T-cell (primary cell): ENCODE results near the gene CD72. TPM values are rescaled to one million over a fixed set of nuclear protein-coding genes. Genes with fewer than 3 reads are reported as not detected.

ENCODE experiments used
- ATAC-seq, 4 experiments: fragments of 200-7000 bp in 3 of 4; fragments of 150-1000 bp in 1 of 4; cut with Tn5 transposase; replicated peaks in 1 of 4; 1 replicate in 3 of 4; 2 replicates in 1 of 4; pipeline ENCODE4 v1.10.0; 2021; ENCODE audit warnings: moderate library complexity in 3 of 4, mild to moderate bottlenecking in 2 of 4, moderate number of reproducible peaks in 1 of 4
- CTCF ChIA-PET, 2 donors: fragments of 300-600 bp; sonication (Branson Sonifier 250); formaldehyde crosslinking; loops; one replicate each; lab custom pipeline; 2022; ENCODE audit warnings: antibody characterized with exemption in 2 of 2; lab: Charles Lee
- POLR2A ChIA-PET, 2 donors: fragments of 300-600 bp; sonication (Branson Sonifier 250); formaldehyde crosslinking; loops; one replicate each; lab custom pipeline; 2022; ENCODE audit warnings: antibody characterized with exemption in 2 of 2; lab: Charles Lee
- DNase-seq, 35 experiments: peaks; one replicate each; pipeline versions ENCODE4 v3.0.0 to v3.0.0-alpha.2; 2013 to 2023
- H3K27ac ChIP-seq: one replicate; pipeline ENCODE4 v1.5.1; 2013; ENCODE audit warnings: low read length
- H3K27me3 ChIP-seq, 2 experiments: replicated peaks in 1 of 2; 1 replicate in 1 of 2; 2 replicates in 1 of 2; pipeline versions ENCODE4 v1.6.1 to v1.7.0; 2013; ENCODE audit warnings: low read length in 1 of 2, mixed read lengths in 1 of 2; ENCODE audit not compliant: control insufficient read depth in 2 of 2, insufficient read depth in 2 of 2; ENCODE audit errors: extremely low read depth in 1 of 2
- H3K36me3 ChIP-seq, 2 donors: 1 replicate in 1 of 2; 2 replicates in 1 of 2; pipeline versions ENCODE4 v1.6.1 to v1.7.0; 2013; ENCODE audit warnings: low read length in 1 of 2; ENCODE audit not compliant: control insufficient read depth in 2 of 2, insufficient read depth in 1 of 2; ENCODE audit errors: extremely low read depth in 1 of 2
- H3K4me1 ChIP-seq, 2 experiments: 1 replicate in 1 of 2; 2 replicates in 1 of 2; pipeline versions ENCODE4 v1.6.1 to v1.7.0; 2013; ENCODE audit warnings: low read length in 2 of 2, mixed read lengths in 1 of 2; ENCODE audit not compliant: insufficient read depth in 2 of 2, control insufficient read depth in 1 of 2; ENCODE audit errors: extremely low read depth in 1 of 2
- H3K4me3 ChIP-seq, 2 donors: 1 replicate in 1 of 2; 2 replicates in 1 of 2; pipeline versions ENCODE4 v1.5.1 to v1.7.0; 2013; ENCODE audit warnings: mild to moderate bottlenecking in 2 of 2, low read length in 1 of 2, moderate library complexity in 1 of 2; ENCODE audit not compliant: control insufficient read depth in 1 of 2; ENCODE audit errors: extremely low read depth in 1 of 2
- H3K9me3 ChIP-seq: 2 replicates; pipeline ENCODE4 v1.7.0; 2013
- H3K27ac Mint-ChIP-seq, 2 donors: one replicate each; pipeline ENCODE4 v1.8.0; 2020 to 2021; ENCODE audit warnings: mild to moderate bottlenecking in 2 of 2, mixed read lengths in 2 of 2
- H3K27me3 Mint-ChIP-seq, 2 donors: one replicate each; pipeline ENCODE4 v1.8.0; 2021 to 2022; ENCODE audit warnings: mixed read lengths in 2 of 2
- H3K36me3 Mint-ChIP-seq: one replicate; pipeline ENCODE4 v1.8.0; 2021; ENCODE audit warnings: mixed read lengths
- H3K4me1 Mint-ChIP-seq, 3 donors: one replicate each; pipeline ENCODE4 v1.8.0; 2020 to 2022; ENCODE audit warnings: mixed read lengths in 3 of 3, mild to moderate bottlenecking in 1 of 3
- H3K4me3 Mint-ChIP-seq, 3 donors: one replicate each; pipeline ENCODE4 v1.8.0; 2020 to 2022; ENCODE audit warnings: mild to moderate bottlenecking in 3 of 3, mixed read lengths in 3 of 3, moderate library complexity in 3 of 3
- H3K9me3 Mint-ChIP-seq, 3 donors: one replicate each; pipeline ENCODE4 v1.8.0; 2020 to 2022; ENCODE audit warnings: mixed read lengths in 3 of 3
- WGBS: methylation state at CpG from one replicate; pipeline ENCODE4 v1.1.5; 2013; ENCODE audit warnings: missing lambda C conversion rate; ENCODE audit not compliant: insufficient coverage; 5-methylcytosine and 5-hydroxymethylcytosine counted together
- total RNA-seq, 35 experiments: library from RNA in 6 of 35; stranded (reverse) in 6 of 35; fragments of 120-200 nt in 1 of 35; gene quantifications; one replicate each; pipeline versions ENCODE4 v1.2.1 to v1.2.4 and lab custom pipeline; 2013 to 2026

Gene CD72
- total RNA-seq, 5 donors from 2014 or later (not counting 1 experiment from before 2014, with no cell fraction given): 2.5 to 9.2 (median 4.9) TPM

GRCh38 chr9:35664531-35665470 lies 46.6 kb upstream of the CD72 start, which contains the start of gene ARHGEF39:
Gene ARHGEF39, minus strand, starts transcription at chr9:35665195. Its CDS starts 26 bp downstream, at chr9:35665169.
- POLR2A ChIA-PET: interaction anchor here in 1 of 2 donors (0.7 to 1.1 kb wide), 2 partner anchors 18 to 266 kb away, joined by 3 to 4 read pairs; no protein-coding TSS in a partner anchor

GRCh38 chr9:35662437-35662836 lies 44.2 kb upstream of the CD72 start:
- ChIA-PET CTCF (interaction anchor here in 1 of 2 donors (1.0 to 7.1 kb wide), 4 partner anchors 15 to 87 kb away, joined by 3 to 122 read pairs (median 15); partner anchors contain the start of genes GBA2 and RGP1), POLR2A (no interaction called here)
- Mint-ChIP-seq H3K27me3 (peaks cover 4 to 5% of the 10 kb centered on the region in 2 donors), H3K4me3 (peak overlapping the region in 2 of 3 donors; percentile 22 to 93), H3K27ac (peak overlapping the region; percentile 92 to 93), H3K4me1 (peaks cover 75 to 83% (median 81%) of the 10 kb centered on the region in 3 donors), H3K9me3 (no peaks in the 10 kb centered on the region), H3K36me3 (peaks cover 23% of the 10 kb centered on the region)
- ATAC-seq (no peak), DNase-seq (no peak)
- Histone ChIP-seq H3K4me1 (peaks cover 34 to 74% of the 10 kb centered on the region in 2 experiments), H3K9me3 (no peaks in the 10 kb centered on the region), H3K36me3 (peaks cover 0 to 14% of the 10 kb centered on the region in 2 donors), H3K4me3 (no peak overlapping the region), H3K27ac (peak overlapping the region; percentile 83), H3K27me3 (no peaks in the 10 kb centered on the region)
- 77% methylated on average over 7 of the region's 7 CpGs for WGBS

More at GRCh38 chr9:35664531-35665470, 46.6 kb upstream of the CD72 start, which contains the start of gene ARHGEF39:
- Histone ChIP-seq H3K9me3 (no peaks in the 10 kb centered on the region), H3K4me1 (peaks cover 25 to 56% of the 10 kb centered on the region in 2 experiments), H3K27ac (peak within 1 kb of the TSS; percentile 54), H3K27me3 (no peaks in the 10 kb centered on the region), H3K36me3 (peaks cover 0 to 14% of the 10 kb centered on the region in 2 donors), H3K4me3 (peak within 1 kb of the TSS; percentile 60 to 66)
- peak in 32 of 35 experiments; percentile 16 to 77 (median 43) for DNase-seq
- Mint-ChIP-seq H3K36me3 (peaks cover 14% of the 10 kb centered on the region), H3K27ac (peak within 1 kb of the TSS; percentile 92 to 93), H3K27me3 (no peaks in the 10 kb centered on the region), H3K4me1 (peaks cover 59 to 65% (median 61%) of the 10 kb centered on the region in 3 donors), H3K9me3 (no peaks in the 10 kb centered on the region), H3K4me3 (peak within 1 kb of the TSS; percentile 76 to 88 (median 82))
- CTCF ChIA-PET: interaction anchor here (0.6 to 4.4 kb wide), 9 partner anchors 31 to 85 kb away, joined by 3 to 22 read pairs (median 4); no protein-coding TSS in a partner anchor
- 8% methylated on average over 57 of the region's 58 CpGs for WGBS
- peak; percentile 68 to 76 (median 74) for ATAC-seq

GRCh38 chr9:35661756-35662350 lies 43.6 kb upstream of the CD72 start:
- peaks cover 80 to 88% (median 86%) of the 10 kb centered on the region in 3 donors for H3K4me1 Mint-ChIP-seq
- POLR2A ChIA-PET: no interaction called here
- DNase-seq: peak in 28 of 35 experiments; percentile 27 to 72 (median 42)
- ATAC-seq: peak in 1 of 4 experiments; percentile 21
- no peaks in the 10 kb centered on the region for H3K9me3 Mint-ChIP-seq
- Histone ChIP-seq H3K4me1 (peaks cover 36 to 80% of the 10 kb centered on the region in 2 experiments), H3K9me3 (no peaks in the 10 kb centered on the region), H3K36me3 (peaks cover 0 to 14% of the 10 kb centered on the region in 2 donors), H3K27me3 (no peaks in the 10 kb centered on the region), H3K27ac (peak overlapping the region; percentile 83), H3K4me3 (peak overlapping the region in 1 of 2 donors; percentile 24)
- H3K27ac Mint-ChIP-seq: peak overlapping the region; percentile 92 to 93
- H3K27me3 Mint-ChIP-seq: peaks cover 4 to 5% of the 10 kb centered on the region in 2 donors
- CTCF ChIA-PET: interaction anchor here (0.5 to 7.1 kb wide), 11 partner anchors 14 to 584 kb away, joined by 3 to 122 read pairs (median 3); partner anchors contain the start of genes CREB3 (in 1 of the 2), GBA2 (in 1 of the 2), RGP1 (in 1 of the 2) and TLN1 (in 1 of the 2)
- peak overlapping the region; percentile 46 to 93 (median 64) for H3K4me3 Mint-ChIP-seq
- peaks cover 23% of the 10 kb centered on the region for H3K36me3 Mint-ChIP-seq
- WGBS: 50% methylated on average over 3 of the region's 3 CpGs

- CTCF ChIA-PET: interaction anchor here (0.7 to 7.1 kb wide), 11 partner anchors 9 to 583 kb away, joined by 3 to 122 read pairs (median 4); partner anchors contain the start of genes CREB3 (in 1 of the 2), GBA2 (in 1 of the 2), RGP1 (in 1 of the 2) and TLN1 (in 1 of the 2)
- no peaks in the 10 kb centered on the region for H3K9me3 Mint-ChIP-seq
- POLR2A ChIA-PET: interaction anchor here in 1 of 2 donors (0.6 kb wide), 1 partner anchor 238 kb away, joined by 5 read pairs; no protein-coding TSS in a partner anchor
- DNase-seq (no peak), ATAC-seq (no peak)
- no peaks in the 10 kb centered on the region for H3K27me3 ChIP-seq
- H3K36me3 ChIP-seq: peaks cover 0 to 14% of the 10 kb centered on the region in 2 donors
- peak overlapping the region; percentile 93 to 96 for H3K27ac Mint-ChIP-seq
- H3K27me3 Mint-ChIP-seq: peaks cover 4 to 5% of the 10 kb centered on the region in 2 donors
- peaks cover 36 to 86% of the 10 kb centered on the region in 2 experiments for H3K4me1 ChIP-seq
- WGBS: 75% methylated on average over 6 of the region's 9 CpGs
- peaks cover 23% of the 10 kb centered on the region for H3K36me3 Mint-ChIP-seq
- peaks cover 85 to 91% (median 89%) of the 10 kb centered on the region in 3 donors for H3K4me1 Mint-ChIP-seq
- peak overlapping the region; percentile 83 for H3K27ac ChIP-seq
- H3K4me3 Mint-ChIP-seq: peak overlapping the region in 2 of 3 donors; percentile 45 to 93
- no peak overlapping the region for H3K4me3 ChIP-seq
- H3K9me3 ChIP-seq: no peaks in the 10 kb centered on the region
Observed at GRCh38 chr9:35660966-35661415, 42.8 kb upstream of the CD72 start.

GRCh38 chr9:35659340-35659739 lies 41.1 kb upstream of the CD72 start:
- H3K9me3 Mint-ChIP-seq: no peaks in the 10 kb centered on the region
- H3K4me1 ChIP-seq: peaks cover 29 to 77% of the 10 kb centered on the region in 2 experiments
- no peaks in the 10 kb centered on the region for H3K27me3 ChIP-seq
- ATAC-seq (no peak), DNase-seq (peak in 1 of 35 experiments; percentile 40)
- peaks cover 0 to 14% of the 10 kb centered on the region in 2 donors for H3K36me3 ChIP-seq
- peak overlapping the region; percentile 93 to 96 for H3K27ac Mint-ChIP-seq
- peak overlapping the region; percentile 84 to 93 (median 89) for H3K4me3 Mint-ChIP-seq
- 0% methylated on average over 1 of the region's 3 CpGs for WGBS
- POLR2A ChIA-PET: interaction anchor here in 1 of 2 donors (0.6 kb wide), 1 partner anchor 12 kb away, joined by 4 read pairs; no protein-coding TSS in a partner anchor
- CTCF ChIA-PET: interaction anchor here (0.6 to 7.1 kb wide), 14 partner anchors 10 to 588 kb away, joined by 3 to 122 read pairs (median 6); partner anchors contain the start of genes CREB3 (in 1 of the 2) and TLN1 (in 1 of the 2)
- H3K36me3 Mint-ChIP-seq: peaks cover 23% of the 10 kb centered on the region
- no peaks in the 10 kb centered on the region for H3K9me3 ChIP-seq
- H3K27ac ChIP-seq: peak overlapping the region; percentile 99
- peaks cover 79 to 85% (median 81%) of the 10 kb centered on the region in 3 donors for H3K4me1 Mint-ChIP-seq
- H3K27me3 Mint-ChIP-seq: peaks cover 4 to 5% of the 10 kb centered on the region in 2 donors
- H3K4me3 ChIP-seq: peak overlapping the region; percentile 81 to 95
